NCI-H1092 treated with DMSO at 0.1 percent for 48 hours (cell line): Measurements from ENCODE around the gene SNX18.

Experiments
- DNase-seq: peaks from one replicate; lab custom pipeline; 2025; lab: John Stamatoyannopoulos, UW

The SNX18 gene

GRCh38 chr5:54541823-54542783, 24.5 kb downstream of the SNX18 start:
- DNase-seq, result no peak

- DNase-seq, result no peak
These were observed 26.5 kb downstream of the SNX18 start for GRCh38 chr5:54544044-54544443.

- no peak for DNase-seq
These were observed 28.2 kb downstream of the SNX18 start for GRCh38 chr5:54545796-54546195.

- no peak for DNase-seq
These were observed 30.2 kb downstream of the SNX18 start for GRCh38 chr5:54547711-54548250.

GRCh38 chr5:54548565-54548964, 31.0 kb downstream of the SNX18 start:
- DNase-seq, result no peak

- DNase-seq, result no peak
These were observed 33.7 kb downstream of the SNX18 start for GRCh38 chr5:54551292-54551691.

GRCh38 chr5:54551926-54552325, 34.4 kb downstream of the SNX18 start:
- no peak for DNase-seq

- DNase-seq, result no peak
These were observed 34.9 kb downstream of the SNX18 start for GRCh38 chr5:54552446-54552845.

GRCh38 chr5:54553659-54554207, 36.2 kb downstream of the SNX18 start:
- no peak for DNase-seq

- no peak for DNase-seq
These were observed 38.6 kb downstream of the SNX18 start for GRCh38 chr5:54556141-54556540.

- DNase-seq, result no peak
These were observed 40.8 kb downstream of the SNX18 start for GRCh38 chr5:54558362-54558761.

GRCh38 chr5:54561651-54562050, 44.1 kb downstream of the SNX18 start:
- no peak for DNase-seq

- no peak for DNase-seq
These were observed 45.7 kb downstream of the SNX18 start for GRCh38 chr5:54563083-54563761.

GRCh38 chr5:54567996-54568395, 50.4 kb downstream of the SNX18 start:
- no peak for DNase-seq

- no peak for DNase-seq
These were observed 53.4 kb downstream of the SNX18 start for GRCh38 chr5:54570916-54571315.

- no peak for DNase-seq
These were observed 53.9 kb downstream of the SNX18 start for GRCh38 chr5:54571462-54571861.

- DNase-seq, result no peak
These were observed 56.4 kb downstream of the SNX18 start for GRCh38 chr5:54573812-54574489.

GRCh38 chr5:54577528-54577927, 60.0 kb downstream of the SNX18 start:
- DNase-seq, result no peak

GRCh38 chr5:54577937-54578653, 60.5 kb downstream of the SNX18 start:
- DNase-seq, result no peak

GRCh38 chr5:54579591-54580295, 62.2 kb downstream of the SNX18 start:
- DNase-seq, result no peak
